ENCODE measurements around the gene LBX2.
"Not testable (repeated sequence)": the region's sequence is repeated elsewhere in the genome, so short reads cannot be mapped to it uniquely, and the experiment has no call there.

The LBX2 gene

GRCh38 chr2:74503506-74504475, 4.4 kb upstream of the LBX2 start:
- DNase-seq (ENCODE audit: low read depth in 2 of 2) = no peak

- no peak for DNase-seq (ENCODE audit: low read depth in 2 of 2)
Observed at GRCh38 chr2:74502720-74503505, 3.5 kb upstream of the LBX2 start.

DNA sequence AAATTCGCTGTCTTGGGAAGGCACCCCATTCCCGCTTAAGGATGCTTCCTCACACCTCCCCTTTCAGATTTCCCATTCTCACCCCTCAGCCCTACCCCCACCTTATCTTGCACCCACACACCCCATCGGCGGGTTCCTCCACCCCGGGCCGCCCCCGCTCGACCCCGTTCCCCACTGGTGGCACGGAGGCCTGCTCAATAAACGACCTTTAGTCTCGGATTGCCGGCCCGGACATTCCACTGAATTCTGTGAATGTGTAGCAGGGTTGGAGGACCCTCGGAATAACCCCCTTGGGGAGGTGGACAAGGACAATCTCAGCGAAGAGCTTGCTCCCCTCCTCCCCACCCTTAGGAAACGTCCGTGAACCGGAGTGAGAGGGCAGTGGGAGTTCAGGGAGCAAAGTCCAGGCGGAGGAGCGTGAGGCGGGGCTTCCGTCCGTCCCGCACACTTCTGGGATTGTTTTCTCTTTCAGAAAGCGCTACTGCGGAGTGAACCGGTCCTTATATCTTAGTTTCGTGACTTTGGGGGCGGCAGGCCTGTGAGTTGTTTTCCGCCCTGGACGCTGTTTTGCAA, 2.8 kb upstream of the LBX2 start:
- DNase-seq (ENCODE audit: low read depth in 2 of 2) = no peak

GRCh38 chr2:74501335-74502071, 2.1 kb upstream of the LBX2 start:
- no peak for DNase-seq (ENCODE audit: low read depth in 2 of 2)

DNA sequence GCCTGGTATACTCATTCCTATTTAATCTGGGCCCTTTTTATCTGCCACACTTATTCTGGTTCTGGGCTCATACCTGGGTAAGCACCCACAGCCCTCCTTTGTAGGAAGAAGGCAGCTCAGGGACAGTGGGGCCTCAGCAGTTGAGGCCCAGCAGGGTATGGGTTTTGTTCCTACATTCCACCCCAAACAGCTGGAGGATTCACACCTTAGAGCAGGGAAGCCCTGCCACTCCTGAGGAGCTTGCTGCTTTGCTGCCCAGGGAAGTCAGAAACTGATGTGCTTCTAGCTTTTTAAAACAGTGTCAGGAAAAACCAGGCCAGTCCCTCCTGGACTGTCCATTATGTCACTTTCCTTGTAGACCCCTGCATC, 1.2 kb upstream of the LBX2 start:
- DNase-seq (ENCODE audit: low read depth in 2 of 2) = no peak

DNA sequence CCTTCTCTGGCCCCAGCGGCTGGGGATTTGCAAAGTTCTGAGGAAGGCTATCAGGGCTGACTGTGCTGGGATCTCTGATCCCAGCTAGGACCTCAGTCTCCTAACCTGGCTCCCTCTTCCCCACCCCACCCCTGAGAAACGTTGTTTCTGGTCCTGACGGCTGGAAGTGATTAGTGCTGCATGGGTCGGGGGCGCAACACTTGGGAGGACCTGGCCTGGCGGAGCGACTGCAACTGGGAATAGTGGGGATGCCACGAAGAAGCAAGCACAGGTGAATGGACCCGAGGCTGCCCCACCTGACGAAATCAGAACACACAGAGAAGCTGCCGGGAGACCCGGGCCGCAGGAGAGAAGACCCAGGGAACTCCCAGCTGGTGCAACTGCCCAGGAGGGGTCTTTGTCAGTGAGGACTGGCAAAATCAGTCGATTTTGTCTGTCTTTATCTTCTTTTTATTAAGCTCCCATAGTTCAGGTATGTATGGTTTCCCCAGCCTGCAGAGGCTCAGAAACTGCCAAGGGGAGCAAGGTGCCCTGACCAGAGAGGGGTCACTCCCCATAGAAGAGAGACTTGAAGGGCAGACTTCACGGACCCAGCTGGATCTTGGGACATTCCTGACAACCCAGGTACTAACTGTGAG, 656 bp upstream of the LBX2 start:
- no peak for DNase-seq (ENCODE audit: low read depth in 2 of 2)

- DNase-seq (ENCODE audit: low read depth in 2 of 2) = no peak
Observed at GRCh38 chr2:74498500-74499266, 720 bp downstream of the LBX2 start.

DNA sequence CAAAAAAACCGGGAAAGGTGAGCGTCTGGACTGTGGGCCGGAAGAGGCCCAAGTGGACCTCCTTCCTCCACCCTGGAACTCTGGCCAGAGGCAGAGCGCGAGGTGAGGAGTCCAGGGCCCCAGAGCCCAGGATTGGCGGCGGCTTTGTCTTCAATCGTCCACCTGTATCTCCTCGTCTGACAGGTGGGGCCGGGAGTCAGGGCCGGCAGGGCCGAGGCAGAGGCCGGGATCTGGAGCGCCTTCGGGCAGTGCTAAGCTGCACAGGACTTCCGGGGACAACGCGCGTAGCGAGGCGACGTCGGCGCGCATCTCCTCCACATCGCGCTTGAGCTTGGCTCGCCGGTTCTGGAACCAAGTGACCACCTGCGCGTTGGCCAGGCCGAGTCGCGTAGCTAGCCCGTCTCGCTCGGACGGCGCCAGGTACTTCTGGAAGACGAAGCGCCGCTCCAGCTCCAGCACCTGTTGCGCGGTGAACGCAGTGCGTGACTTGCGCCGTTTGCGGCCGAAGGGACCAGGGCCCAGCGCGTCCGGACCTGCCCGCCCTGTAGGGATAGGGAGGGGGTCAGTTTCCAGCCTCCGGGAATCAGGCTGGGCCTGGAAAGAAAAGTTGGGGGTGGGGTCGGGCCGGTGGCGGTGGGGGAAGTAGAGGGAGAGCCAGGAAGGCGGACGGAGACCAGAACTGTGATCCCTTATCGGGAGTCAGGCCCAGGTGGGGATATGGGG, 1.5 kb downstream of the LBX2 start:
- DNase-seq (ENCODE audit: low read depth in 2 of 2) = no peak

GRCh38 chr2:74496997-74497776, 2.2 kb downstream of the LBX2 start:
- no peak for DNase-seq (ENCODE audit: low read depth in 2 of 2)

DNA sequence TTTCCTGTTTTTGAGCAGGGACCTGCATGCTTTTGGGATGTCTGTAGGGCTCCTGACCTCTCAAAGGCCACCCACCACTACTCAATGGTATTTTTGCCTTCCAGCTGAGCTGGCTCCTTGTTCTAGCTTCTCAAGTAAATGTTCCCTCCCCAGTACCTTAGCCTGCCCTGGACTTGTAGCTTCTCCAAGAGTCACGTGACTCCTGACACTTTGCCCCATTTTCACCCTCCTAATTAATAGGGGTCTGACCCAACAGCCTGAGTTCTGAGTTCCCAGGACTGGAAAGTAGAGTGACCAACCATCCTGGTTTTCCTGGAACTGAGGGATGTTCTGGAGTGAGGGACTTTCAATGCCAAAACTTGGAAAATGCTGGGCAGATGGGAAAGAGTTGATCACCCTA, 4.0 kb downstream of the LBX2 start:
- DNase-seq (ENCODE audit: low read depth in 2 of 2) = no peak

DNA sequence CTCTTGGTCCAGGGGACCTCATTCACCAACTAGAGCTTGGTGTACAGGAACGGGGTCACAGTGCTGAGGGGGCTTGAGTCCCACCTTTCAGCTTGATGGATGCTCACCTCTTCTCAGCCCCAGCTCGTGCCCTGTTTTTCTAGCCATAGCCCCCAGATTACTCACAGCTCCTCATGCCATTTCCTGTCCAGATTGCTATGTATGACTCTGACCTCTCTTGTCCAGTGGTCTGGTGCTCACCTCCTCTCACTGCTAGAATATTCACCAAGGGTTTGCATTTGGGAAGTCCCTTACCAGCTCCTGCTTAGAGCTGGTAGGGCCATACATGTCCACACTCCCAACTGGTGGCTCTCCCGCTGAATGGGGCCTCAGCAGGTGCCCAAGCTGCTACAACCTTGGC, 5.9 kb downstream of the LBX2 start:
- no peak for DNase-seq (ENCODE audit: low read depth in 2 of 2)

GRCh38 chr2:74491648-74492544, 7.5 kb downstream of the LBX2 start:
- no peak for DNase-seq (ENCODE audit: low read depth in 2 of 2)

DNA sequence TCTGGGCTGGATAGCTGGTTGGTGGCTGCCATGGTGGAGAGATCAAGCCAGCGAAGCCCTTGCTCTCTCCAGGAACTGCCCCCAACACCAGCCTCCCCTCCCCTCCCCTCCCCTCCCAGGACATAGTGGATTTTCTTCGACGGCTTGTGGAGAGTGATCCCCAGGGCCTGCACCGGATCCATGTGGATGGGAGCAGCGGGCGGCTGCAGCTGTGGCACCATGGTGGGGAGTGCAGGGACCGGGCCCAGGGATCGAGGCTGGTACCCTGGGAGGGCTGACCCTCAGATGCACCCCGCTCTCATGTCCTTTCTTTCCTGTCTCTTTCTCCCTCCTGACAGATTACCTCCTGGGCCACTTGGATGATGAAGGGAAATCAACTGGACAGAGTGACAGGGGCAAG, 9.5 kb downstream of the LBX2 start:
- no peak for DNase-seq (ENCODE audit: low read depth in 2 of 2)

GRCh38 chr2:74488643-74489481, 10.5 kb downstream of the LBX2 start:
- DNase-seq (ENCODE audit: low read depth in 2 of 2) = no peak

GRCh38 chr2:74486141-74486540, 13.3 kb downstream of the LBX2 start:
- DNase-seq (ENCODE audit: low read depth in 2 of 2) = no peak

- DNase-seq (ENCODE audit: low read depth in 2 of 2) = not testable (repeated sequence)
Observed at GRCh38 chr2:74483675-74484164, 15.7 kb downstream of the LBX2 start.
